GM20431 (cell line): ENCODE data around the gene NABP2.

Experiments used
- in situ Hi-C: fragments of 300-500 bp; cut with MseI, MboI; formaldehyde crosslinking; loops from one replicate; pipeline ENCODE4 v1.15.0; 2020; ENCODE audit warnings: low sequenced_read_pairs; ENCODE audit not compliant: unreplicated experiment

Gene NABP2

DNA sequence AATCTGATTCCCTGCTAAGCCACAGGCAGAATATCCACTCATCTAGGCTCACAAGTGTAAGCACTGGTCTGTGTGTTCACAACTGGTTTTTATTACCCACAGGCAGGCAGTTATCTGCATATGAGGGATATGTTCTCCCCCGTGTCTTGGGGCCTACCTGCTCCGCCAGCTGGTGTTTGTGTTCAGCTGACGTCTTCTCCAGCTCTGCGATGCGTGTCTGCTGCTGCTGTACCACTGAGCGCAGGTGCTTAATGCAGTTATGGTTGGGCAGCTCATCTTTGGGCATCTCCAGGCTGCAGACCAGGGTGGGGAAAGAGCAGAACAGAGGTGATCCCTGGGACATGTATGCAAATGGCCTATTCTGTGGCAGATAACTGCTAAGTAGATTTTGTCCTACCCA, 16.1 kb upstream of the NABP2 start:
- in situ Hi-C loops, result no loop called here

DNA sequence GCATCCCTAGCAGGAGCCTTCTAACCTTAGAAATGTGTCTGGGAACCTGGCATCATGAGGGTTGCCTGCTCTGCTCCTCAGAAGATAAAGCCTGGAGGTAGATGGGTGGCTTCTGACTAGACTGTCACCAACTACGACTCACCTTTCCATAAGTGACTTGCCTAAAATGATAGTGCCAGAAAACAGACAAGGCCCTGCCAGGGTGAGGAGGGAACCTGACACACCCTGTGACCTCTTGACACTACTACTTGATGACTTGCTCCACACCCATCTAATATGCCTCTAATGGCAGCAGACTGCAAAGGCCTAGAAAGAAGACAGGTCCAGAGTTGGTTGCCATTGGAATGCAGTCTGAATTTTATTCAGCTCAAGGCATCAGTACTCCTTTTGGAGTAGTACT, 11.8 kb upstream of the NABP2 start:
- in situ Hi-C loops, result no loop called here

GRCh38 chr12:56213878-56214277, 10.3 kb upstream of the NABP2 start:
- in situ Hi-C loops, result no loop called here

DNA sequence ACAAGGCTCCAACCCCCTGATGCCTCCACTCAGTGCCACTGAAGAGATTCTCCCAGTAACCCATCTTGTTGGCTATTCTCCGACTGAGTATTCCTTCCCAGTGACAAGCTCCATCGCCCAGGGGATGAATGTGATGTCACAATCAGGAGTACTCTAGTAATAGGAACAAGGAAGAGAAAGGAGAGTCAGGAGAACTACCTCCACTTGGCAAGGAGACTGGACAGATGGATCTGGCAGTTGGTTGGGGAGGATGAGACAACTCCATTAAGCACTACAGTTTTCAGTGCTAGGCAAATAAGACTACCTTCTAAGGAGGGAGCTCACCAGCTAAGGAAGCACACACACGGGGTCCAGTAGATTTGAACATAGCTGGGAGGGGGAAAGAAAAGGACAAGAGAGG, 7.7 kb upstream of the NABP2 start:
- in situ Hi-C loops, result no loop called here

DNA sequence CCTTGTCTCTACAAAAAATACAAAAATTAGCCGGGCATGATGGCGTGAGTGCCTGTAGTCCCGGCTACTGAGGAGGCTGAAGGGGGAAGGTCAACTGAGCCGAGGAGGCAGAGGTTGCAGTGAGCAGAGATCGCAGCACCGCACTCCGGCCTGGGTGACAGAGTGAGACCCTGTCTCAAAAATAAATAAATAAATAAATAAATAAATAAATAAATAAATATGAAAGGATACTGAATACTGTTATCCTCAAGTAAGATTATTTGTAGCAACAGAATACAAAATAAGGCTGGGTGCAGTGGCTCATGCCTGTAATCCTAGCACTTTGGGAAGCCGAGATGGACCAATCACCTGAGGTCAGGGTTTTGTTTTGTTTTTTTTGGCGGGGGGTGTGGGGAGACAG, 4.3 kb upstream of the NABP2 start:
- in situ Hi-C loops, result no loop called here

GRCh38 chr12:56220611-56221231, 3.4 kb upstream of the NABP2 start:
- in situ Hi-C loops, result no loop called here

DNA sequence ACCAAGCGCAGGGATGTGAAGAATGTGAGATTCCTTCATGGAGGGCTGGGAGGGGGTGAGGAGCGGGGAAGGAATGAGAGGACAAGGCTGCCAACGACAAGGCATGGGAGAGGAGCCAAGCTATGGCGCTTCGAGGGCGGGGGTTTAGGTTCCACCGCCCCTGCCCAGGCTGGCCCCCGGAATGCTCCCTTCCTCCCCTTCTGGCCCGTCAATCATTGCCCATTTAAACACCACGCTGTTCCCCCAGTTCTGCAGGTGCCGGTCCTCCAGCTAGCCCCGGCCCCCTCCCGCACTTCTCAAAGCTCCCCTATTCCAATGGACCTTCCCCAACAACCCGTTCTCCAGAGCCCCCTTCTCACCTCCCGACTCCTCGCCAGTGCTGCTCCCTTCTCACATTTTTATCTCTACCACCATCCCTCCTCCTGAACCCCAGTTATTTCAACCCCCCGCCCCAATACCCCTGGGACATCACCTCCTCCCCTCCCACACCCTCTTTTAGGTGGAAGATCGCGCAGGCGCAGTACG, 2.8 kb upstream of the NABP2 start:
- in situ Hi-C loops, result no loop called here

GRCh38 chr12:56221757-56222530, 2.2 kb upstream of the NABP2 start, which contains the start of gene RNF41:
TSS of gene RNF41 (minus strand) at chr12:56221922. CDS start at chr12:56214047, 7,875 bp downstream.
- in situ Hi-C loops, result no loop called here

DNA sequence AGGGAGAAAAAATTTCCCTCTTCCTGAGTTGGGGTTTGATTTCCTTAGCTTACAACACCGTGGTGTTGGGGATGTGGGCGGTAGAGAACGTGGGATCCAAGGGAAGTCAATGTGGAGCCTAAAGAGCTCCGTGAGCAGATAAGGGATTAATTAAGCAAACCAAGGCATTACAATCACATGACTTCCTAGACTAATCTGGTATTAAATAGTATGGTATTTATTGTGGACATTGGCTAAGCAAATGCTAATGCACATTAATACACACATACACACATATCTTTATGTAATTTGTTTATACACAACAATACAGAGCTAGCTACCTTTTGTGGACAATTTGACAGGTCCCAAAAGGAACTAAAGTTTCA, 1.6 kb upstream of the NABP2 start:
- in situ Hi-C loops, result no loop called here

- in situ Hi-C loops, result no loop called here
Observed at GRCh38 chr12:56223571-56224101, 506 bp upstream of the NABP2 start.

GRCh38 chr12:56224954-56225353, 812 bp downstream of the NABP2 start:
- in situ Hi-C loops, result no loop called here

- in situ Hi-C loops, result no loop called here
Observed at GRCh38 chr12:56229082-56229481, 4.9 kb downstream of the NABP2 start.

- in situ Hi-C loops, result no loop called here
Observed at GRCh38 chr12:56229916-56230431, 5.8 kb downstream of the NABP2 start, which contains the start of gene SLC39A5. TSS of gene SLC39A5 (plus strand) at chr12:56230051. CDS start at chr12:56231275, 1,224 bp downstream.

DNA sequence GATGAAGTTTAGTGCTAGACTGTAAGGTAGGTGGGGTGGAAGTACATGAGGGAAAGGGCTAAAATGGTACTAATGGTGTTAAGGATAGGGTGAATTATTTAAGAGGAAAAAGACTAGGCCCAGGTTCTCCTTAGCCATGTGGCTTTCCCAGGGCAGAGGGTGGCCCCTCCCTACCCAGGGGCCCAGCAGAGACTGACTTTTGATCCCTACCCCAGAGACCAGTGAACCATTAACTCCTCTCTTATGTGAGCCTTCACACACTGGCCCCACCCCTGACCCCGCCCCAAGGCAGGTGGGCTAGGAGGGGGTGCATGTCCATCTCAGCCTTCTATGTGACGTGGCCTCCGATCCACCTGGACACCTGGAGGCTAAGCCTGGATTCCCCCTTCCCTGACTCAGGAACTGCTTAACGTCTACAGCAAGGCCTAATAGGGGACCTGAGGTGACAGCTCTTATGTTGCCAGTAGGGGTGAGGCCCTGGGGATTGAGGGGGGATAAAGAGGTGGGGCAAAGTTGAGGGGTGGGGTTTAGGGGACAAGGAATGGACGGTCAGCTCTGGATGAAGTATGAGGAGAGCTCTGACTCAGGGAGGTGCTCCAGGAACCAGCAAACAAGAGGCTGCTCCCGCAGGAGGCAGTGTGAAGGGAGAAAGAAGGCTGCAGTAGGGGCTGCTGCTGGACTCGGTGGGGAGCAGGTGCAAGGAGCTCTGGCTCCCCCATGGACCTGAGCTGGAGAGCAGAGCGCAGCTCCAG, 6.5 kb downstream of the NABP2 start:
- in situ Hi-C loops, result no loop called here

GRCh38 chr12:56231184-56231582, 7.0 kb downstream of the NABP2 start:
- in situ Hi-C loops, result no loop called here

DNA sequence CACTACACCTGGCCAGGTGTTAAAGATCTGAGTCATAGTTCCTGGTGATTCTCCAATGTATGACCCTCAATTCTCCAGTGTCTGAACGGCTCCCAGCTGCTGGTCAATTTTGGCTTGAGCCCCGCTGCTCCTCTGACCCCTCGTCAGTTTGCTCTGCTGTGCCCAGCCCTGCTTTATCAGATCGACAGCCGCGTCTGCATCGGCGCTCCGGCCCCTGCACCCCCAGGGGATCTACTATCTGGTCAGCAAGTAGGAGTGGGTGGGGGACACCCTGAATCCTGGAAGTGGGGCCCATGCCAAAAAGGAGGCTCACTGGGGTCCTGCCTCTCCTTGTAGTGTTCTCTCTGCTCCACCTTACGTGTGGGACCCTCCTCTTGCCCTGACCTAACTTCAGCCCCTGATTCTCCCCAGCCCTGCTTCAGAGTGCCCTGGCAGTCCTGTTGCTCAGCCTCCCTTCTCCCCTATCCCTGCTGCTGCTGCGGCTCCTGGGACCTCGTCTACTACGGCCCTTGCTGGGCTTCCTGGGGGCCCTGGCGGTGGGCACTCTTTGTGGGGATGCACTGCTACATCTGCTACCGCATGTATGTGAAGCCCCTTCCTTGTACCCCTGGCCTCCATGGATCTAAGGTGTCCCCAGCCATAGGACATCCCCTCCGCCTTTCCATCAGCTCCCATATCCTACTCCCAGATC, 10.7 kb downstream of the NABP2 start:
- in situ Hi-C loops, result no loop called here

DNA sequence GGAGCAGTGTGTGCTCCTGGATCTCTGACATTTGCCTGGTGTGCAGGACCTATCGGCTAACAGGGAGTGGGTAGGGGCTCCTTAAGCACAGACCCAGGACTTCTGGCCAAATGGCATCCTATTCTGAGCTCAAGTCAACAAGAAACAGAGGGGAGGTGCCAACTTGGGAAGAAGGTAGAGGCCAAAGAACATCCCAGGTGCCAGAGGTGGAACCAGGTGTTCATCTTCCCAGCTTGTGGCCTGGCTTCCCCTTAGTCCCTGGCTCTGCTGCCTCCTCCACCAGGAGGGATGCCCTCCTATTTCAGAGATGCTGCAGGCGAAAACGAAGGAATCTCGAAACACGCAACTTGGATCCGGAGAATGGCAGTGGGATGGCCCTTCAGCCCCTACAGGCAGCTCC, 11.9 kb downstream of the NABP2 start:
- in situ Hi-C loops, result no loop called here

GRCh38 chr12:56236985-56237384, 12.8 kb downstream of the NABP2 start:
- in situ Hi-C loops, result no loop called here

DNA sequence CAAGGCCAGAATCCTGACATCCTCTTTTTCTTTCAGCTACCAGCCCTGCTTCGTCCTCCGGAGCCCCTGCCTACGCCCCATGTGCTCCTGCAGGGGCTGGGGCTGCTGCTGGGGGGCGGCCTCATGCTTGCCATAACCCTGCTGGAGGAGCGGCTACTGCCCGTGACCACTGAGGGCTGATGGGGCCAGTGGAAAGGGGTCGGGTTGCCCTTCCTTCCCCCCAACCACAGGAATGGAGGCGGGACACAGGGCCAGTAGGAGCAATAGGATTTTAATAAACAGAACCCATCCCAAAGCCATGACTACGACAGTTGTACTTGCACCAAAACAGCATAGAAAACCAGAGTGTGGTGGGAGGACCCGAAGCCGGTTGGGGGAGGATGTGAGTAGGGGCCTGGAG, 13.4 kb downstream of the NABP2 start:
- in situ Hi-C loops, result no loop called here
